Measurements from ENCODE around the gene GPAM.

GRCh38 chr10:112137154-112137987, 46.2 kb downstream of the GPAM start:
- no peak for TF ChIP-seq EZH2phosphoT487 (IDR thresholded peaks at IDR 0.05; ENCODE audit: insufficient read depth, low read depth)
- no peak for TF ChIP-seq EZH2 (IDR thresholded peaks at IDR 0.05; ENCODE audit: insufficient read depth, poor library complexity, severe bottlenecking)

All from GM23248 (cell line).